GM12865 (cell line): ENCODE results near the gene BTBD9.
A peak's percentile ranks its signal among the peaks of the same experiment; 100 is the strongest.

Experiments
- DNase-seq: peaks from one replicate; pipeline ENCODE4 v3.0.0; 2010; ENCODE audit warnings: low read depth
- H3K4me3 ChIP-seq: 2 replicates; pipeline ENCODE4 v1.5.1; 2011; ENCODE audit warnings: mild to moderate bottlenecking, low read depth, low read length, control low read depth
- CTCF ChIP-seq: IDR thresholded peaks from 2 replicates; pipeline ENCODE4 v1.5.1; 2011; ENCODE audit warnings: low read length, control low read depth, low read depth, inconsistent platforms; ENCODE audit not compliant: insufficient read depth; ENCODE audit errors: missing control alignments

Gene BTBD9

GRCh38 chr6:38436726-38437465 is 202.8 kb downstream of the BTBD9 start:
- no peak for DNase-seq
- no peak for TF ChIP-seq CTCF
- no peak overlapping the region for H3K4me3 ChIP-seq

GRCh38 chr6:38435330-38435729 is 204.4 kb downstream of the BTBD9 start:
- TF ChIP-seq CTCF, result no peak
- DNase-seq, result no peak
- H3K4me3 ChIP-seq, result no peak overlapping the region

GRCh38 chr6:38434051-38434450 is 205.7 kb downstream of the BTBD9 start:
- DNase-seq, result no peak
- no peak for TF ChIP-seq CTCF
- no peak overlapping the region for H3K4me3 ChIP-seq

- no peak for DNase-seq
- H3K4me3 ChIP-seq, result no peak overlapping the region
- TF ChIP-seq CTCF, result no peak
Observed at GRCh38 chr6:38432479-38432878, 207.2 kb downstream of the BTBD9 start.

GRCh38 chr6:38432079-38432478 is 207.7 kb downstream of the BTBD9 start:
- H3K4me3 ChIP-seq, result no peak overlapping the region
- TF ChIP-seq CTCF, result no peak
- peak; percentile 12 for DNase-seq

- no peak for DNase-seq
- no peak for TF ChIP-seq CTCF
- no peak overlapping the region for H3K4me3 ChIP-seq
Observed at GRCh38 chr6:38429546-38429945, 210.2 kb downstream of the BTBD9 start.
